GM19238 (cell line): ENCODE data around the gene PLA2G2D.

Experiments
- DNase-seq: peaks from one replicate; pipeline ENCODE4 v3.0.0; 2011; ENCODE audit warnings: low spot score; ENCODE audit not compliant: insufficient read length

Gene PLA2G2D, protein sequence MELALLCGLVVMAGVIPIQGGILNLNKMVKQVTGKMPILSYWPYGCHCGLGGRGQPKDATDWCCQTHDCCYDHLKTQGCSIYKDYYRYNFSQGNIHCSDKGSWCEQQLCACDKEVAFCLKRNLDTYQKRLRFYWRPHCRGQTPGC

DNA sequence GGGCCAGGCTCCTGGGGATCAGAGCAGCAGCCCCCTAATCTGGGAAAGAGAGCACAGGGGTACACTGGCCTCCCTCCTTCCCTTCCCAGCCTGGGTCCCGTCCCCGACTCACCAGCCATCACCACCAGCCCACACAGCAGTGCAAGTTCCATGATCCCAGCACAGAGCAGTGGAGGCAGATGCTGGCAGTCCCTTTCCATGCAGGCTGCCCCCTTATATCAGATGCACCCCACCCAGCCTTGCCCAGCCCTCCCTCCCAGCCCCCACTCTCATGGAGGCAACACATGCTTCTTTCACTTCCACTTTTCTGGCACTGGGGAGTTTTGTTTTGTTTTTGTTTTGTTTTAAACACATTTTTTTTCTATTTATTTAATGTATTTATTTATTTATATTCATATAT lies at the start of gene PLA2G2D:
PLA2G2D (minus strand) TSS at position 190 of the 400 bp plus-strand sequence; CDS start at position 152, 38 bp downstream.
- DNase-seq = no peak

DNA sequence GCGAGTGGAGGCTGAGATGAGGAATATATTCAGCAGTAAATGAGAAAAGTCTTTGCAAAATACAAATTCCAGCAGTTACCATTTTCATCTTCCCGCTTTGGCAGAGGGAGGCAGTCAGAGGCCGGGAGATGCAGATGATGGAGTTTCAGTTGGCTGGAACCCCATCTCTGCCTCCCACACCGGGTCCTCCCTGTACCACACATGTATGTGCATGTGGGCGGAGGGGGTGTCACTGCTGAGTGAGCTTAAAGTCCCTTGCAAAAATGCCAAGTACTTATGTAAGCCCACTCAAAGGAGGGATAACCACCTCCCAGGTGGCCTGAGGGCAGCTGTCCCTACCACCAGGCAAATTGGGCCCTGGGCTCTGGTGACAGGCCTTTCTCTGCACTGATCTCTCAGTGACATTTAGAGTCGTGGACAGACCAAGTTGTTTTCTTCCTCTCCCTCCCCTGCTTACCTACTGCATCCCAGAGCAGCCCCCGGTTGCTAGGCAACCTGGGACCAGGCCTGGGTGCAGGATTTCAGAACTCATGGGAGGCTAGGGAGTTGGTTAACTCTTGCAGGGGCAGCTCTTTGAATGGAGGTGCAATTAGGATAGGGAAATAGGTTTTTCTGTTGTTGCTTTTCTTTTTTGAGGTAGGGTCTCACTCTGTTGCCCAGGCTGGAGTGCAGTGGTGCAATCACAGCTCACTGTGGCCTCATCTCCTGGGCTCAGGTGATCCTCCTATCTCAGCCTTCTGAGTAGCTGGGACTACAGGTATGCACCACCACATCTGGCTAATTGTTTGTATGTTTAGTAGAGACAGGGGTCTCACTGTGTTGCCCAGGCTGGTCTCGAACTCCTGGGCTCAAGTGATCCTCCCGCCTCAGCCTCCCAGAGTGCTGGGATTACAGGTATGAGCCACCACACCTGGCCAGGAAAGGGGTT lies 49.5 kb upstream of the PLA2G2D start:
- no peak for DNase-seq

DNA sequence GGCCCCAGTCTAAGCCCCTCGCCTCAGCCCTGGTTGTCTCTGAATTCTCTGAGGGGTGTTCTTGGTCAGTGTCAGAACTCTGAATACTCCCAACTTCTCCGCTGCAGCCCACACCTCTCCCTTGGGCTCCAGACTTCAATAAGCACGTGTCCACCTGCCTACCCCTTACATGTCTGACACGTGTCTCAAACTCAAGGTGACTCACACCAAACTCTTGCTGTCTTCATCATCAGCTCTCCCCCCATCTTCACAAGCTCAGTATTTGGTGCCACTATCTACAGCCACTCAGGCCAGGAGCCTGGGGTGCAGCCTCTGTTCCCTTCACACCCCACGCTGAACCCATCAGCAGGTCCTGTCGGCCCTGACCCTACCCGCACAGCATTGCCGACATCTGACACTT lies 47.8 kb upstream of the PLA2G2D start:
- no peak for DNase-seq

DNA sequence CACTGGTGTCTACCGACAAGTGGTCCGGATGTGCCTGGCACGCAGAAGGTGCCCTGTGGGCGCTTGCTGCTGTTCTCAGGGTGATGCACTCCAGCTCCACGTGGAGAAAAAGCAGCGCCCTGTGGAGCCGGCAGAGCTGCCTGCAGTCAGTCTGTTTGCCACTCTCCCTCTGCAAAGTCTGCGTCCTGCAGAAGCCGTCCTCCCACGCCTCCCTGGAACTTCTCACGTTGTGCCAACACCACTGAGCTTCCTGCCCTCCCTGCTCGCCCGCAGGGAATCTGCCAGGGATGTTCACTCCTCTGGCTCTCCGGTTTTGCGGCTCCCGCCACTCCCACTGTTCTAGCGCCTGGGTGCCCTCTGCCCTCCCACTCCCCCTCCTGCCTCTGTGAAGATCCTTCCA lies 46.7 kb upstream of the PLA2G2D start:
- no peak for DNase-seq

DNA sequence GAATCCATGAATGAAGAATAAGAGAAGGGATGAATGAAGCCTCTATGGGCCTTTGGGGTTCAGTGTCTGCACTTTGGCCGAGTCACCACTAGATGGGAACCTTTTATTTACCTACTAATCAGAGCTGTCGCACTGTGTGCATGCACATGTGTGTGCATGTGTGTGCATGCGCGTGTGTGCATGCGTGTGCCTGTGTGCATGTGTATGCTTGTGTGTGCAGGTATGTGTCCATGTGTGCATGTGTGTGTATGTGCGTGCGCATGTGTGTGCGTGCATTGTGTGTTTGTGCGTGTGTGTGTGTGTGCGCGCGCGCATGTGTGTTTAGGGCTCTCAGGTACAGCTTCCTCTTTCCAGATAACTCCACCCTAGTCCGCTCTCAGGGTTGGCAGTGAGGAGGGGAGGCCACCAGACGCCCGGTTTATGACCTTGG lies 46.2 kb upstream of the PLA2G2D start:
- no peak for DNase-seq

DNA sequence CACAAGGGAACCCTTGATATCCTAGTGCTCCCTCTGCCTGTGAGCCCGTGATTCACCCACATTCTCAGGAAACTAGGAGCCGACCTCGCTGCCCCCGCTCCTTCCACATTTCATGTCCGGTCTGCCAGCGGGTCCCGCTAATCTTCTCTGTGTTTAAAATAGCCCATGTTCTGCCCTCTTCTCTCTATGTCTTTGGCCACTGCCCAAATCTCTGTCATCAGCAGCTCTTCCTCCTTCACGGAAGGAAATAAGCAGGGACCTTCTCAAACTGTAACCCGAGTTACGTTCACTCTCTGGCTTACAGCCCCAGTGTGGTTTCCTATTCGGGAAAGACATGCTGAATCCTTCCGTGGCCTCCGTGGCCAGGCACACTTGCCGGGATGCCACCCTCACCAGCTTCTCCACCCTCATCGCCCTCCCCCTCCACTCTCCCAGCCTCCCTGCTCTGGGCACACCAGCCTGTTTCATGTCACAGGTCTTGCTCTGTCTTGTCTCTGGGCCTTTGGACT lies 45.4 kb upstream of the PLA2G2D start:
- DNase-seq = no peak

DNA sequence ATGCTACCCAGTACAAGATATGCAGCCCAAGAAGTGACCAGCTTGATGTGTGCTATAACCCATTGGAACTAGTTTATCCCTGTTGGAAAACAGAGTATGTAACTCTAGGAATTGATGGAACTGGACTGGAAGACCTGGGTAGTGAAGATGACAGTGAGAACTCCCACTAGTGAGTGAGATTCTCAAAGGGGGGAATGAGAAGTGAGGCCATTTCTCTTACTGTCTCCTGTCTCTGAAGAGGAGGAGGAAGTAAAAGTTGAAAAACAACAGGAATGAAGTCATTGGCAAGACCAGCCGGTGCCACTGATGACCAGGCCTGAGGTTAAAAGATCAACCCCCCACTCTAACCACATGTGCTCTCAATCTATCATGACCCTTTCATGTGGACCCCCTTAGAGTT lies 40.7 kb upstream of the PLA2G2D start:
- no peak for DNase-seq

DNA sequence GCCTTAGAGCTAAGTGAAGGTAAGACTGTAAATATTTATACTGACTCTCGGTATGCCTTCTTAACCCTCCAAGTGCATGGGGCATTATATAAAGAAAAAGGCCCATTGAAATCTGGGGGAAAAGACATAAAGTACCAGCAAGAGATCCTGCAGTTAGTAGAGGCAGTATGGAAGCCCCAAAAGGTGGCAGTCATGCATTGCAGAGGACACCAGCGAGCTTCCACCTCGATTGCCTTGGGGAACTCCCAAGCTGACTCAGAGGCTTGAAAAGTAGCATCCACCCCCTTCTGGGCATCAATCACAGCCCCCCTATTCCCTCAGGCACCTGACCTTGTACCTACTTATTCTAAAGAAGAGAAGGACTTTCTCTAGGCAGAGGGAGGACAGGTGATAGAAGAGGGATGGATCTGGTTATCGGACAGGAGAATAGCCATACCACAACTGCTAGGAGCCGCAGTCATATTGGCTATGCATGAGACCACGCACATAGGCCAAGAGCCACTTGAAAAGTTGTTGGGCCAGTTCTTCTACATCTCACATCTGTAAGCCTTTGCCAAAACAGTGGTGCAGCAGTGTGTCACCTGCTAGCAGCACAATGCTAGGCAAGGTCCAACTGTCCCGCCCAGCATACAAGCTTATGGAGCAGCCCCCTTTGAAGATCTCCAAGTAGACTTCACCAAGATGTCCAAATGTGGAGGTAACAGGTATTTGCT lies 39.2 kb upstream of the PLA2G2D start:
- DNase-seq = no peak

DNA sequence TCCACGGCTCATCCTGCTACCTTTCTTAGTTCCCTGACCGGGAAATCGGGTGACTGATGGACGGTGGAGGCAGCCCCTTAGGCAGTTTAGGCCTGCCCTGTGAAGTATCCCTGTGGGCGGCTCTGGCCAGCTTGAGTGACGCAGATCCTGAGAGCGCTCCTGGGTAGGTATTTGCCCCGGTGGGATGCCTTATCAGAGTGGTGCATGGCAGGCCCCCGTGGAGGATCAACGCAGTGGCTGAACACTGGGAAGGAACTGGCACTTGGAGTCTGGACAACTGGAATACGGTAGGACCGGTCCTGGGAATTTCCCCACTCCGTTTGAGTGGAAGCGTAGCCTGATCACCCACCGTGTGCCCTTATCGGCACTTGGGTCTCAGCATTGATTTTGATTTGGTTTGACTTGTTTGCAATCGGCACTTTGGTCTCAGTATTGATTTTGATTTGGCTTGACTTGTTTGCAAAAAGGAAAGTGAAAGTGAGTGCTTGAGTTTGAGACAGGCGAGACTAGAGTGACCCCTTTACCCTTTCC lies 35.0 kb upstream of the PLA2G2D start:
- no peak for DNase-seq

DNA sequence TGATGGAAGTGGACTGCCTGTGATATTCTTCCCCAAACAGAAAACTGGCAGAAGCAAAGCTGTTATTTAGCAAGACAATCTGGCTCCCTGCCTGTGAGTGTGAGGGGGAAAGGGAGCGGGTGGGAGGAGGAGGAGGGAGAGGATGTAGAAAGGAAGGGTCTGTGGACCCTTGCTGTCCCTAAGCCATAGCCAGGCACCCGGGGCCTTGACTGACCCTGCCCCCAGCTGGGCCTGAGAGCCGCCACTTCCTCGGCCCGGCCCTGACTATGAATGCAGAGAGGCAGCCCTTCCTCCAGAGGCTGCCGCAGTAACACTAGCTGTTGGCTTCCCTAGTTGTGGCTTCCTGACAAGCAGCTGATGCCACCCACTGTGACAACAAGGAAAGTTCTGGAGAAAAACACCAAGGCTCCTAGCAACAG lies 33.7 kb upstream of the PLA2G2D start:
- DNase-seq = no peak

DNA sequence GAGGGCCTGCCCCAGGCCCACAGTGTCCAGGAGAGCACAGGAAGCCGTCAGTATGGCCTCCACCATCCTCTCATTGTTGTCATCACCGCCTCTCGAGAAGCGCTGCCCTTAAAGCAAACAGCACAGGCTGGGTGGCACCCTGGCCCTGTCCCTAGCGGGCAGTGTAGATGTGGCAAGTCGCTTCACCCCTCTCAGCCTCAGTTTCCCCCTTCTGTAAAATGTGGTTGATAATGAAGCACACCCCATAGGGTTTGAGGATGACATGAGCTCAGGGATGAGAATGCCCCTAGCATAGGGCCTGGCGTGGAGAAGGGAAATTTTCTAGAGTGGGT lies 33.2 kb upstream of the PLA2G2D start:
- no peak for DNase-seq

DNA sequence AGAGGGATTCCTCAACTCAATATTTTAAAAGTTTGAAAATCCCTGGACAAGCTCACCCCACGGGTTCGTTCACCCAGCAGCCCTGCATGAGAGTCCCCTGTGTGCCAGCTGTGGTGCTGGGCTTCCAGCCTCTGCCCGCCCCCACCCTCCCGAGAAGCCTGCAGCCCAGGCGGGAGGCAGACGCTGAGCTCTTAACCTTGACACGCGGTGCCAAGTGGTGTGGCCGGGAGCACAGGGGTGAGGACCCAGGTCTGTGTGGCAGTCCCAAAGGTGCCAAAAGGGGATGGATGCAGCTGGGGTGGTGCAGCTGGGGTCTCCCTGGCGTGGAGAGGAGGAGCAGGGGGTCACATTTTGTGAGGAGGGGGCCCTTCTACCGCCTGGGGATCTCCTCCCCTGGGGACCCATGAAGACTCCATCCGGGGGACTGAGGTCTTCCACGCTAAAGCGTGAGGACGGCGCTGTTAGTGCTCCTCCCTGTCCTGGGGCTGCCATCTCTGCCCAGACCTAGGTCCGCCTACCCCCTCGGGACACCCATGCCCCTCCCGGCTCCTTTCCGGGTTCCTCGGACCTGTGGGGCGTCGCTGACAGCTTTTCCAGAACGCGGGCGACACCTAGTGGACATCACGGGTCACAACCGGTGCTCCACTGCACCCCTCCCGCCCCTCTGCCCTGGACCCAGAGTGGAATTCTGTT lies 32.7 kb upstream of the PLA2G2D start:
- DNase-seq = peak; percentile 92

DNA sequence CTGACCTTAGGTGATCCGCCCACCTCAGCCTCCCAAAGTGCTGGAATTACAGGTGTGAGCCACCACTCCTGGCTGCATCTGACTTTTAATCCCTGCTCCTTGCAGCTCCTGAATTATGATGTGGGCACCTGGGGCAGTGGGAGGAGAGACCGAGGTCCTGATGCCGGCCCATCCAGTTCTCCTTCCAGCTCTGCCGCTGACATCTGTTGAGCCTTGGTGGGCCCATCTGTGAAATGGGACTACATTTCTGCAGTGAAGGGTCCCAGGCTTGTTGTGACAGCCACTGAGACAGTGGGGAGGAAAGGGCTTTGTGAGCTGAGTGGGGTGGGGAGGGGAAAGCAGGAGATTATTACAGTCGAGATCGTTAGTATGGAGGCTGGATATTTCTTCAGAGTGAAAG lies 31.6 kb upstream of the PLA2G2D start:
- no peak for DNase-seq

DNA sequence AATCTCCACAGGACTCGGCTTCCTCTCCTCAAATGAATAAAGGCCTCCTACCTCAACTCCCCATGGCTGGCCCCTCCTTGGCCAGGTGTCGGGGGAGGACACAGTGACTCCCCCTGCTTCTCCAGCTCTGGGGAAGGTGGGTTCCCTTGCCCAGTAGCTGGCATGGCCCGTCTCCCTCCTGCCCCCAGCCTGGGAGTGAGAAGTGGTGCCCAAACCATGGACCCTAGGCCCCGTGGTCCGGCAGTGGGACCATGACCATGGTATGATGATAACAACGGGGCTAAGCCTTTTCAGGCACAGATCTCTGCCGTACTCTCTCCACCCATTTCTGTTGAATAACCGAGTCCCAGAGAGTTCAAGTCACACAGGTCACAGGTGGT lies 31.0 kb upstream of the PLA2G2D start:
- DNase-seq = no peak

DNA sequence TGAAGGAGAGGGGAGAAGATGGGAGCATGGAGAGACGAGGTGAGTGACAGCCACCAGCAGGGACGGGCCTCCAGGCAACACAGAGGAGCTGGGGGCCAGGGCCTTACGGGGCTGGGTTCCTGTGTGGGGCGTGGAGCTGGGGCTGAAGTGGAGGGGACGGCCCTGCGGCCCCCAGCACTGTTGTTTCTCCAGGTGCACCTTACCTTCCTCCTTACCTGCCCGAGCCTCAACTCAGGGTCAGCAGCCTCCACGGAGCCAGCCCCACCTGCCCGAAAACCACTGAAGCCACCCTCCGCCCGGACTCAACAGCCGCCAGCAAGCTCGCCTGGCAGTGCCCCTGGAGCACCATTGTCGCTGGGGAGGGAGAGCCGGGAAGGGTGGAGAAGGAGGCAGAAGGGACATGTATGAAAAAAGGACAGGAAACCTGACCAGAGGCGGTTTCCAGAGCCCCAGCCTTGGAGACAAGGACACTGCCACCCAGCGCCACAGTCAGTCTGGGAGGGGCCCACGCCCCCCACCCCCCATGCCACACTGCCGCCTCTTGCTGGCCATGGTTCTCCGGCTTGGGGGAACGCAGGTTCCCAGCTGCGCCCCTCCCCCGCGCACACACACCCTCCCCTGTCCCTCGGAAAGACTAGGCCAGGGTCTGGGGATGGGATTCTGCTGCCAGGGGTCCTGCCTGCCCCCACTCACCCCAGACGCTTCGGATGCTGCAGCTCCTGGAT lies 30.4 kb upstream of the PLA2G2D start:
- no peak for DNase-seq

DNA sequence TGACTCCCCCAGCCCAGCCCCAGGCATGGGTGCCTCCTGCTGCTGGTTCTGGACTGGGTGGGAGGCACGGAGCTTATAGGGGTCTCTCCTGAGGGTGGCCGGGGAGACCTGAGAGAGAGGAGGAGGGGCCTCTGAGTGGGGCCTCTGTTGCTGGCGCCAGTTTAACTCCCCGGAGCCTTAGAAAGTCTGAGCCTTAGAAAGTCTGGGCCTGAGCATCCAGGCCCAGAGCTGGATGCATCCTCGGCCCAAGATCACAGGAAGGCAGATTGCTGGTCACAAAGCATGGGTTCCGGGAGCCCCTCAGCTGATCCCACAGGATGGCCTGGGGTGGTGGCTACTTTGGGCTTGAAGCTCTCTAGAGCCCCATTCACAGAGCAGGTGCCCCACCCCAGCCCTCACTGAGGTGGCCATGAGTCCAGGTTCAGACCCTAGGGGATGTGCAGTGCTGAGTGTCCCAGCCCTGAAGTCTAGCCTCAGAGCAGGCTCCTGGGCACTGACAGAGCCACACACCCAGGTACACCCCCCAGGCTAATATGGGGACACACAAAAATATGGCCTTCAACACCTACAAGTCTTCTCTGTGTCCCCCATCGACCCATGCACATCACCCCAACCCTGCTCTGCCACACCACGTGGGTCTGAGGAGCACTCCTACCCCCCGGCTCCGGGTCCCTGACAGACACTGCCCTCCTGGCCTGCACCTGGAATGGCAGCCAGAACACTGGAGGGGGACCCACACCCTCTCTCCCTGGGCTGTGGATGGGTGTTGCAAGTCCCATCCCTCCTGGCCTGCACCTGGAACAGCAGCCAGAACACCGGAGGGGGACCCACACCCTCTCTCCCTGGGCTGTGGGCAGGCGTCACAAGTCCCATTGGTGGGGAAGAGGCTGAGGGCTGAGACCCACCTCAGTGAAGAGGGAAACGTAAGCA lies 29.5 kb upstream of the PLA2G2D start:
- DNase-seq = no peak

DNA sequence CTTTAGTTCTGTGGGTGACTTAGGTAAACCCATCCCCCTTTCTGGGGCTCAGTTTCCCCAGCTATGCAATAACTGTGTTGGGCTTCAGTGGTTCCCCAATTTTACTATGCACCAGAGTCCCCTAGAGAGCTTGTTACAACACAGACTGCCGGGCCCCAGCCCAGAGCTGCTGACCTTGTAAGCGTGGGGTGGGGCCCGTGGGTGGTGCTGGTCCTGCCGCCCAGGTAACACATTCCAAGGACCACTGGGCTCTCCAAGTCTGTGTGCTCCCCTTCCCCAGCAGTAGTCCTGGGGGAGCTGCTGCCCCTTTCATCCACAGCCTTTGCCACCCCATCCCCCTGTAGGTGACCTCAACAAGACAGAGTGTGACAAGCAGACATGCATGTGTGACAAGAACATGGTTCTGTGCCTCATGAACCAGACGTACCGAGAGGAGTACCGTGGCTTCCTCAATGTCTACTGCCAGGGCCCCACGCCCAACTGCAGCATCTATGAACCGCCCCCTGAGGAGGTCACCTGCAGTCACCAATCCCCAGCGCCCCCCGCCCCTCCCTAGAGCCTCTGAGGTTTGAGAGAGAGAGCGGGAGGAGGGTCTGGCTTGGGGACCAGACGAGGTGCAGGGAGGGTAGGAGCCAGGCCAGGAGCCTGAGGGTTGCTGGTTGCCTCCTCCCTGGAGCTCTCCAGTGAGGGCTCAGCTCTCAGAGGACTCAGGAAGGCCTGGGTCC lies 28.7 kb upstream of the PLA2G2D start:
- no peak for DNase-seq

DNA sequence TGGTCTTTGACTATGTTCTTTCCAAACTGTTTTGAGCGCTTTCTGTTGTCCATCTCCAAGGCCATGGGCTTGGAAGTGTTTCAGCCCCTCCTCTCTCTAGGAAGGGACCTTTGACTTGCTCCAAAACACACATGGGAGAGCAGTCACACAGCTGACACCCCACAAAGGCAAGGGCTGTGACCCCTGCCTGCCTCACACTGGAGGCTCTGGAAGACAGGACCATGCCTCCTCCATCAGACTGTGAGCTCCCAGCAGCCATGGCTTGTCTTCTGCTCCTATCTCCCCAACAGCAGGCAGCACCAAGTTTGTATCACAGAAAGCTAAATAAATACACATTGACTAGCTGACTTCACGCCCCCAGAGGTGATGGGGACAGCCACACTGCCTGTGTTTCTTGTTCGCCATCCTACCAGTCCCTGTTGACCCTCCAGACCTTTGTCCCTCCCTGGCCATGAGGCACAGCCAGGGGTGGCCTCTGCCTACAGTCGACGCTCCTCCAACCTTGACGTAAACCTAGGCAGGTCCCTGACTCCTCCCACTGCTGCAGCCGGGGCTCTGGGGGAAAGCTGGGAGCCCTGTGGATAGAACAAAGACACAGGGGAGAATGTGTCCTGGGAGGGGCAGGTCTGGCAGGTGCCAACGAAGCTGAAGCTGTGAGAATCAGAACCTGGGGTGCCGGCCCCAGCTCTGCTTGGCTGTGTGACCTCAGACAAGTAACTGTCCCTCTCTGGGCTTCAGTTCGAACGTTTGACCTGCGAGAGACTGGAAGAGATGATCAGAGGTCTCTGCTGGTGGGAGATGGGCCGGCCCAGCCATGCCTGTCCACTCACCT lies 24.6 kb upstream of the PLA2G2D start:
- DNase-seq = no peak
